Activated naive CD4-positive, alpha-beta T cell treated with anti-CD3 and anti-CD28 coated beads for 36 hours (primary cell): ENCODE measurements around the gene RNF213. TPM values are rescaled to one million over a fixed set of nuclear protein-coding genes. Genes with fewer than 3 reads are reported as not detected.
"Not testable (repeated sequence)": the region's sequence is repeated elsewhere in the genome, so short reads cannot be mapped to it uniquely, and the experiment has no call there.

Experiments
- CTCF ChIA-PET: fragments of 350-600 bp; sonication (Branson Sonifier 250); formaldehyde crosslinking; loops from one replicate; lab custom pipeline; 2021; ENCODE audit warnings: antibody characterized with exemption; lab: Charles Lee
- DNase-seq: peaks from one replicate; pipeline ENCODE4 v3.0.0-alpha.2; 2020
- H3K27ac Mint-ChIP-seq: one replicate; pipeline ENCODE4 v1.8.0; 2021; ENCODE audit warnings: mild to moderate bottlenecking, mixed read lengths
- H3K27me3 Mint-ChIP-seq: one replicate; pipeline ENCODE4 v1.8.0; 2021; ENCODE audit warnings: low read depth, mixed read lengths
- H3K36me3 Mint-ChIP-seq: one replicate; pipeline ENCODE4 v1.8.0; 2021; ENCODE audit warnings: low read depth, mixed read lengths
- H3K4me1 Mint-ChIP-seq: one replicate; pipeline ENCODE4 v1.8.0; 2021; ENCODE audit warnings: low read depth, mixed read lengths
- H3K4me3 Mint-ChIP-seq: one replicate; pipeline ENCODE4 v1.8.0; 2021; ENCODE audit warnings: mild to moderate bottlenecking, moderate library complexity, mixed read lengths
- H3K9me3 Mint-ChIP-seq: one replicate; pipeline ENCODE4 v1.8.0; 2021; ENCODE audit warnings: mixed read lengths
- intact Hi-C: fragments of 100-400 bp; cut with micrococcal nuclease; formaldehyde crosslinking; loops from one replicate; pipeline ENCODE4 v1.15.1; 2023
- total RNA-seq, 2 experiments: library from RNA; stranded (reverse); gene quantifications; one replicate each; pipeline ENCODE4 v1.2.3, GENCODE V29; 2021

Gene RNF213
- total RNA-seq, 2 experiments from 2014 or later: 234 to 250 TPM

GRCh38 chr17:80292521-80292971, 31.9 kb downstream of the RNF213 start:
- CTCF ChIA-PET: interaction anchor here (0.9 kb wide), 1 partner anchor 96 kb away, joined by 3 read pairs; no protein-coding TSS in a partner anchor
- intact Hi-C loops: no loop called here
- Mint-ChIP-seq H3K27me3 (no peaks in the 10 kb centered on the region), H3K4me1 (peaks cover under 1% of the 10 kb centered on the region), H3K27ac (no peak overlapping the region), H3K36me3 (peaks cover 44% of the 10 kb centered on the region), H3K9me3 (no peaks in the 10 kb centered on the region), H3K4me3 (no peak overlapping the region)
- DNase-seq: no peak

- H3K27me3 Mint-ChIP-seq: no peaks in the 10 kb centered on the region
- no peaks in the 10 kb centered on the region for H3K9me3 Mint-ChIP-seq
- CTCF ChIA-PET: no interaction called here
- no peak for DNase-seq
- no peak overlapping the region for H3K27ac Mint-ChIP-seq
- H3K4me1 Mint-ChIP-seq: no peaks in the 10 kb centered on the region
- peaks cover 56% of the 10 kb centered on the region for H3K36me3 Mint-ChIP-seq
- intact Hi-C loops: no loop called here
- no peak overlapping the region for H3K4me3 Mint-ChIP-seq
Measured at GRCh38 chr17:80294210-80294609, 33.6 kb downstream of the RNF213 start.

- peaks cover 58% of the 10 kb centered on the region for H3K36me3 Mint-ChIP-seq
Measured at GRCh38 chr17:80294653-80295052, 34.0 kb downstream of the RNF213 start.

GRCh38 chr17:80295146-80295545, 34.5 kb downstream of the RNF213 start:
- no peak overlapping the region for H3K4me3 Mint-ChIP-seq
- intact Hi-C loops: no loop called here
- no peaks in the 10 kb centered on the region for H3K27me3 Mint-ChIP-seq
- H3K9me3 Mint-ChIP-seq: peaks cover 2% of the 10 kb centered on the region
- CTCF ChIA-PET: interaction anchor here (1.1 kb wide), 1 partner anchor 27 kb away, joined by 3 read pairs; no protein-coding TSS in a partner anchor
- H3K27ac Mint-ChIP-seq: no peak overlapping the region
- no peaks in the 10 kb centered on the region for H3K4me1 Mint-ChIP-seq
- no peak for DNase-seq
- peaks cover 61% of the 10 kb centered on the region for H3K36me3 Mint-ChIP-seq

More at GRCh38 chr17:80294653-80295052, 34.0 kb downstream of the RNF213 start:
- no peak for DNase-seq
- Mint-ChIP-seq H3K9me3 (peaks cover 2% of the 10 kb centered on the region), H3K27ac (no peak overlapping the region), H3K4me3 (no peak overlapping the region), H3K27me3 (no peaks in the 10 kb centered on the region), H3K4me1 (no peaks in the 10 kb centered on the region)
- intact Hi-C loops: no loop called here
- CTCF ChIA-PET: no interaction called here

GRCh38 chr17:80295559-80295958, 34.9 kb downstream of the RNF213 start:
- Mint-ChIP-seq H3K9me3 (peaks cover 2% of the 10 kb centered on the region), H3K27ac (no peak overlapping the region), H3K4me3 (no peak overlapping the region), H3K4me1 (no peaks in the 10 kb centered on the region), H3K27me3 (no peaks in the 10 kb centered on the region), H3K36me3 (peaks cover 61% of the 10 kb centered on the region)
- no peak for DNase-seq
- CTCF ChIA-PET: interaction anchor here (1.1 kb wide), 1 partner anchor 27 kb away, joined by 3 read pairs; no protein-coding TSS in a partner anchor
- intact Hi-C loops: no loop called here

- DNase-seq: no peak
- CTCF ChIA-PET: interaction anchor here (1.1 kb wide), 1 partner anchor 28 kb away, joined by 3 read pairs; no protein-coding TSS in a partner anchor
- Mint-ChIP-seq H3K27ac (no peak overlapping the region), H3K4me3 (no peak overlapping the region), H3K36me3 (peaks cover 65% of the 10 kb centered on the region), H3K27me3 (no peaks in the 10 kb centered on the region), H3K9me3 (peaks cover 2% of the 10 kb centered on the region), H3K4me1 (no peaks in the 10 kb centered on the region)
- intact Hi-C loops: no loop called here
Measured at GRCh38 chr17:80296221-80296620, 35.6 kb downstream of the RNF213 start.

- Mint-ChIP-seq H3K27ac (no peak overlapping the region), H3K4me3 (no peak overlapping the region), H3K4me1 (no peaks in the 10 kb centered on the region), H3K36me3 (peaks cover 74% of the 10 kb centered on the region), H3K27me3 (no peaks in the 10 kb centered on the region), H3K9me3 (peaks cover 6% of the 10 kb centered on the region)
- CTCF ChIA-PET: no interaction called here
- intact Hi-C loops: no loop called here
- no peak for DNase-seq
Measured at GRCh38 chr17:80297996-80298560, 37.4 kb downstream of the RNF213 start.

- H3K9me3 Mint-ChIP-seq, DNase-seq, H3K4me3 Mint-ChIP-seq, H3K27me3 Mint-ChIP-seq, H3K4me1 Mint-ChIP-seq, intact Hi-C loops: not testable (repeated sequence)
- CTCF ChIA-PET: interaction anchor here (0.6 to 1.3 kb wide), 3 partner anchors 9 to 93 kb away, joined by 3 to 4 read pairs (median 3); no protein-coding TSS in a partner anchor
- H3K36me3 Mint-ChIP-seq: peaks cover 78% of the 10 kb centered on the region
- peak overlapping the region; percentile 46 for H3K27ac Mint-ChIP-seq
Measured at GRCh38 chr17:80299350-80300100, 38.9 kb downstream of the RNF213 start.

GRCh38 chr17:80300756-80301155, 40.1 kb downstream of the RNF213 start:
- DNase-seq, H3K9me3 Mint-ChIP-seq, H3K27me3 Mint-ChIP-seq, H3K4me1 Mint-ChIP-seq, CTCF ChIA-PET, H3K27ac Mint-ChIP-seq, H3K4me3 Mint-ChIP-seq, intact Hi-C loops: not testable (repeated sequence)
- peaks cover 79% of the 10 kb centered on the region for H3K36me3 Mint-ChIP-seq

GRCh38 chr17:80303824-80304223, 43.2 kb downstream of the RNF213 start:
- peaks cover 11% of the 10 kb centered on the region for H3K4me1 Mint-ChIP-seq
- CTCF ChIA-PET: no interaction called here
- peaks cover 80% of the 10 kb centered on the region for H3K36me3 Mint-ChIP-seq
- no peaks in the 10 kb centered on the region for H3K27me3 Mint-ChIP-seq
- H3K4me3 Mint-ChIP-seq: no peak overlapping the region
- H3K9me3 Mint-ChIP-seq: peaks cover 8% of the 10 kb centered on the region
- no peak overlapping the region for H3K27ac Mint-ChIP-seq
- intact Hi-C loops: no loop called here
- no peak for DNase-seq

- Mint-ChIP-seq H3K27ac (peak overlapping the region; percentile 61), H3K36me3 (peaks cover 70% of the 10 kb centered on the region), H3K4me3 (no peak overlapping the region), H3K9me3 (peaks cover 2% of the 10 kb centered on the region), H3K4me1 (peaks cover 14% of the 10 kb centered on the region), H3K27me3 (no peaks in the 10 kb centered on the region)
- CTCF ChIA-PET: interaction anchor here (0.8 to 1.2 kb wide), 2 partner anchors 9 to 119 kb away, joined by 3 read pairs; no protein-coding TSS in a partner anchor
- intact Hi-C loops: no loop called here
- DNase-seq: no peak
Measured at GRCh38 chr17:80307994-80308691, 47.5 kb downstream of the RNF213 start.
